Measurements from ENCODE around the gene ALDH2.
"Not testable (repeated sequence)": the region's sequence is repeated elsewhere in the genome, so short reads cannot be mapped to it uniquely, and the experiment has no call there.

The ALDH2 gene

GRCh38 chr12:111766608-111767361 is at the start of gene ALDH2:
ALDH2 (plus strand) TSS chr12:111766933; CDS start chr12:111766983, 50 bp downstream.
- DNase-seq (ENCODE audit: low spot score) (peak; percentile 92), FAIRE-seq (no peak)

DNA sequence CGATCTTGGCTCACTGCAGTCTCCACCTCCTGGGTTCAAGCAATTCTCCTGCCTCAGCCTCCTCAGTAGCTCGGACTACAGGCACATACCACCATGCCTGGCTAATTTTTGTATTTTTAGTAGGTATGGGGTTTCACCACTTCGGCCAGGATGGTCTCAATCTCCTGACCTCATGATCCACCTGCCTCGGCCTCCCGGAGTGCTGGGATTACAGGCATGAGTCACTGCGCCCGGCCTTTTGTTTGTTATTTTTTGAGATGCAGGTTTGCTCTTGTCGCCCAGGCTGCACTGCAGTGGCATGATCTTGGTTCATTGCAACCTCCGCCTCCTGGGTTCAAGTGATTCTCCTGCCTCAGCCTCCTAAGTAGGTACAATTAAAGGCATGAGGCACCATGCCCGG is 47.4 kb upstream of the ALDH2 start:
- not testable (repeated sequence) for FAIRE-seq; DNase-seq (ENCODE audit: low spot score)

DNA sequence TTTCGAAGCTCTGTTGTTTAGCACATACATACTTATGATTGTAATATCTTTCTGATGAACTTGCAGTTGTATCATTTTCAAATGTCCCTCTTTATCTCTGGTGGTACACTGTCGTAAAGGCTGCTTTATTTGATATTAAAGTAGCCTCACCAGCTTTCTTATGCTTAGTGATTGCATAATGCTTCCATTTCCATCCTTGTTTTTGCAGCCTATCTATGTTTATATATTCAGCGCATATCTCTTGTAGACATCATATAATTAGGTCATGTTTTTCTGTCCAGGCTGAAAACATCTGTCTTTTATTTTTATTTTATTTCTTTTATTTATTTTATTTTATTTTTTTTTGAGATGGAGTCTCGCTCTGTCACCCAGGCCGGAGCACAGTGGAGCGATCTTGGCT is 46.3 kb upstream of the ALDH2 start:
- FAIRE-seq (no peak), DNase-seq (ENCODE audit: low spot score) (no peak)

DNA sequence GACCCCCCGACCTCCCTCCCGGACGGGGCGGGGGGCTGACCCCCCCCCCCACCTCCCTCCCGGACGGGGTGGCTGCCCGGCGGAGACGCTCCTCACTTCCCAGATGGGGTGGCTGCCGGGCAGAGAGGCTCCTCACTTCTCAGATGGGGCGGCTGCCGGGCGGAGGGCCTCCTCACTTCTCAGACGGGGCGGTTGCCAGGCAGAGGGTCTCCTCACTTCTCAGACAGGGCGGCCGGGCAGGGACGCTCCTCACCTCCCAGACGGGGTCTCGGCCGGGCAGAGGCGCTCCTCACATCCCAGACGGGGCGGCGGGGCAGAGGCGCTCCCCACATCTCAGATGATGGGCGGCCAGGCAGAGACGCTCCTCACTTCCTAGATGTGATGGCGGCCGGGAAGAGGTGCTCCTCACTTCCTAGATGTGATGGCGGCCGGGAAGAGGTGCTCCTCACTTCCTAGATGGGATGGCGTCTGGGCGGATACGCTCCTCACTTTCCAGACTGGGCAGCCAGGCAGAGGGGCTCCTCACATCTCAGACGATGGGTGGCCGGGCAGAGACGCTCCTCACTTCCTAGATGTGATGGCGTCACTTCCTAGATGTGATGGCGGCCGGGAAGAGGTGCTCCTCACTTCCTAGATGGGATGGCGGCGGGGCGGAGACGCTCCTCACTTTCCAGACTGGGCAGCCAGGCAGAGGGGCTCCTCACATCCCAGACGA is 42.9 kb upstream of the ALDH2 start:
- DNase-seq (ENCODE audit: low spot score); FAIRE-seq: not testable (repeated sequence)

DNA sequence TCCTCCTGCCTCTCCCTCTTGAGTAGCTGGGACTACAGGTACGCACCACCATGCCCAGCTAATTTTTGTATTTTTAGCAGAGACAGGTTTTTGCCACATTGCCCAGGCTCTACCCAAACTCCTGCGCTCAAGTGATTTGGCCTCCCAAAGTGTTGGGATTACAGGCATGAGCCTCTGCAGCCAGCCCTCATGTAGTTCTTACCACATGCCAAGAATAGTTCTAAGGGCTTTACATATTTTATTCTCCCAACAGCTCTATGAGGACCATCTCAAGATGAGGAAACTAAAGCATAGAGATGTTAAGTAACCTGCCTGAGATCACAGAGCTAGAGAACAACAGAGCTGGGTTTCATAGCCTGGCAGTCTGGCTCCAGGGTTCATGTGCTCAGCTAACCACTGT is 37.9 kb upstream of the ALDH2 start:
- DNase-seq (ENCODE audit: low spot score): no peak
- FAIRE-seq: no peak

- no peak for DNase-seq (ENCODE audit: low spot score)
- no peak for FAIRE-seq
These were observed 36.3 kb upstream of the ALDH2 start for GRCh38 chr12:111730420-111730819.

- FAIRE-seq (no peak), DNase-seq (ENCODE audit: low spot score) (no peak)
These were observed 33.9 kb upstream of the ALDH2 start for GRCh38 chr12:111732786-111733185.

- DNase-seq (ENCODE audit: low spot score): no peak
- FAIRE-seq: no peak
These were observed 33.3 kb upstream of the ALDH2 start for GRCh38 chr12:111733340-111733915.

- DNase-seq (ENCODE audit: low spot score); FAIRE-seq: not testable (repeated sequence)
These were observed 27.2 kb upstream of the ALDH2 start for GRCh38 chr12:111739524-111739923.

GRCh38 chr12:111741235-111741812 is 25.4 kb upstream of the ALDH2 start:
- FAIRE-seq (no peak), DNase-seq (ENCODE audit: low spot score) (no peak)

- FAIRE-seq (no peak), DNase-seq (ENCODE audit: low spot score) (no peak)
These were observed 21.5 kb upstream of the ALDH2 start for GRCh38 chr12:111745211-111745610.

GRCh38 chr12:111747333-111747732 is 19.4 kb upstream of the ALDH2 start:
- FAIRE-seq: no peak
- no peak for DNase-seq (ENCODE audit: low spot score)

DNA sequence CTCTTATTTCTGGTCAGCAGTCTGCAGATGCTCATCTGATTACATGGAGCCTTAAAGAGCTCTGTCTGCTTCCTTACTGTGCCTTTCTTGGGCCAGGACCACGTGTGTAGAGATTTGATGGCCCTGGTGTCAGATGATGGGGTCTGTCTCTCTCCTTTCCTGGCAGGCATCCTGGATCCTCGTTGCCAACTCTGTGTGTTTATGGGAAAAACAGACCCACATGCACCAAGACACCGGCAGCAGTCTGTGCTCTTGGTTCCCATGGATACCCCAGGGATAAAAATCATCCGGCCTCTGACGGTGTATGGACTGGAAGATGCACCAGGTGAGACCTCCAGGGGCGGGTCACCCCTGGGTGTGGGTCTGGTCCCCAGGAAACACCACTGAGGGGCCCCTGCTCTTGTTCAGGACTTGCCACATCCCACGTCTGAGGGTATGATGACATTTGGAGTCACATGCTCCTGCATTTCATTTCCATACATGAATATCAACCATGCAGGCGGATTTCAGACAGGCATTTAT is 18.5 kb upstream of the ALDH2 start:
- no peak for FAIRE-seq

DNA sequence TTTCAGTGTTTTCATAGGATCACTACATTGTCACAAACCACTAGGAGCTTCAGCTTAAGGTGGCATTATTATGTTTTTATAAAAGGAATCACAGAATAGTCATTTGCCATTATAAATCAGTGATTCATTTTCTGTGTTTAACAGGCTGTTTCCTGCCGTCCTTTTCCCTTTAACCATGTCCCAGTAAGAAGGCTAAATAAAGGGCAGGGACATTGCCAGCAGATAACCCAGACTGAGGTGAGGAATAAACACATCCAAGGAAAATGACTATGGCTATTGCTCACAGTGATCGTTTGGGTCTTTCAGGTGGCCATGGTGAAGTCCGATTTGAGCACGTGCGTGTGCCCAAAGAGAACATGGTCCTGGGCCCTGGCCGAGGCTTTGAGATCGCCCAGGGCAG is 17.9 kb upstream of the ALDH2 start:
- FAIRE-seq: no peak
- no peak for DNase-seq (ENCODE audit: low spot score)

More for the DNA sequence above, 18.5 kb upstream of the ALDH2 start:
- no peak for DNase-seq (ENCODE audit: low spot score)

GRCh38 chr12:111749391-111749790 is 17.3 kb upstream of the ALDH2 start:
- DNase-seq (ENCODE audit: low spot score) (no peak), FAIRE-seq (no peak)

GRCh38 chr12:111753144-111753881 is 13.4 kb upstream of the ALDH2 start:
- FAIRE-seq (no peak), DNase-seq (ENCODE audit: low spot score) (peak; percentile 58)

DNA sequence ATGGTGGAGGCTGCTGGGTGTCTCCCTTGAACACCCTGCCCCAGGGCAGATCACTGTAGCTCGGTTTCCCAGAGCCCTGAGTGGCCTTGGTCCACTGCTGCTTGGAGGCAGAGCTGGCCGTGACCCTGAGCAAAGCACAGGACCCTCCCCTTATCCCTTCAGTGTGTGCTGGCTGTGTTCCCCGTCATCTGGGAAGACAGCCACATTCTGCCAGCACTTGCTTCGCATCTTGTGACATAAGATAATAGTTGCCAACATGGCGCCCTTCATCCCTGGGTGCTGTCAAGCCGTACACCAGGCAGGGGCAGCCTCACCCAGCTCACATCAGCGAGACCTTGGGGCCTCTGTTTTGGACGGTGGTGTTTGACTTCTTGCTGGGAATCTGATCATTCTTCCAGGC is 12.1 kb upstream of the ALDH2 start:
- no peak for FAIRE-seq
- no peak for DNase-seq (ENCODE audit: low spot score)

GRCh38 chr12:111756196-111756595 is 10.5 kb upstream of the ALDH2 start:
- no peak for FAIRE-seq

DNA sequence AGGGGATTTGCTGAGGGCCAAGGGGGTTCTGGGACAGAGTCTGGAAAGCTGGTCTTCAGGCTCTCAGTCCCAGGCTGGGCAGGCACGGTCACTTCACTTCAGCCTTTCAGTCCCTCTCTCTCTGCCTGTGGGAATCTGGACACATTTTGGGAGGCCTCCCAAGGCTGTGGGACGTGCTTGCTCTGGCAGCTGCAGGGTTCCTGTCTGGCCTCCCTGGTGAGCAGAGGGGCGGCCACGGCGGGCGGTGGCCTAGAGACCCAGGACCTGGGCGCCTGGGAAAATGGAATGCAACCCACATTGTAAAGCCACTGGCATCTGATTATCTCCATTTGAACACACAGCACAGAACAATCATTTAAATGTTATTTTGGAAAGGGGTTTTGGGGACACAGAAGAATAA is 10.1 kb upstream of the ALDH2 start:
- FAIRE-seq (no peak), DNase-seq (ENCODE audit: low spot score) (no peak)

More at GRCh38 chr12:111756196-111756595, 10.5 kb upstream of the ALDH2 start:
- no peak for DNase-seq (ENCODE audit: low spot score)

DNA sequence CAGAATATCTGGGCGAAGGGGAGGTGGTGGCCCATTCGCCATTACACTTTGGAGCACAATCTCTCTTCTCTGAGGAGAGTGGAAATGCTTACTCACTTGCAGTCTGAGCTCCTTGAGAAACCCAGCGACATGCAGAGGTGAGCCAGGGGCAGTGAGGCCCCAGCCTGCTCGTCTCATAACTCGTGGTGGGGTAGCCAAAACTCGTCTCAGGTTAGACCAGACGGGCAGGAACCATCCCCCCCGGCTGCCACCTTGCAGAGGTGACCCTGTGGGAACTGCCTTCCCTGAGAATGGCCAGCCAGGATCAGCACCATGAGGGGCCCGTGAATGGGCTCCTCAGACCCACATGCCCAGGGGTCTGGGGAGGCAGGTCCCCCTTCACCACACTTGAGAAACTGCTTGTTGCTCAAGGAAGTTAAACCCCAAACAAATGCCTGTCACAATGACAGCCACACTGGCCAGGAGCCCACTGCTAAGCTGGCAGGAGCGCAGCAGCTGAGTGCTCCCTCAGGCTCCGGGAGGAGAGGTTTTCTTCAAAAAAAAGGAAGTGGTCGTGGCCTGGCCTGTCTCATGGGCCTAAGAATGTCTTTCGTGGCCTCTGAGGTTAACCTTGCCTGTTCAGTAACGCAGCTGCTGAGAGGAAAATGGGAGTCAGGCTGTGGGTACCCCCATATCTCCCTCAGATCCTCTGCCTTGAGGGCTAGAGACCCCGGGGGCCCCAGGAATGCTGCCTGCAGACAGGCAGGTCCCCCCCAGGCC is 9.2 kb upstream of the ALDH2 start:
- FAIRE-seq (no peak), DNase-seq (ENCODE audit: low spot score) (no peak)

Measured in urothelium cell line (cell line).